GM19043 (cell line): ENCODE measurements around the gene QDPR.
"Not testable (repeated sequence)": the region's sequence is repeated elsewhere in the genome, so short reads cannot be mapped to it uniquely, and the experiment has no call there.

Source experiments
- ATAC-seq: cut with Tn5 transposase; IDR thresholded peaks from one replicate; pipeline ENCODE4 v1.9.1; 2021; ENCODE audit warnings: low read depth; ENCODE audit not compliant: unreplicated experiment

QDPR gene

GRCh38 chr4:17442477-17442876 lies 69.4 kb downstream of the QDPR start:
- not testable (repeated sequence) for ATAC-seq

DNA sequence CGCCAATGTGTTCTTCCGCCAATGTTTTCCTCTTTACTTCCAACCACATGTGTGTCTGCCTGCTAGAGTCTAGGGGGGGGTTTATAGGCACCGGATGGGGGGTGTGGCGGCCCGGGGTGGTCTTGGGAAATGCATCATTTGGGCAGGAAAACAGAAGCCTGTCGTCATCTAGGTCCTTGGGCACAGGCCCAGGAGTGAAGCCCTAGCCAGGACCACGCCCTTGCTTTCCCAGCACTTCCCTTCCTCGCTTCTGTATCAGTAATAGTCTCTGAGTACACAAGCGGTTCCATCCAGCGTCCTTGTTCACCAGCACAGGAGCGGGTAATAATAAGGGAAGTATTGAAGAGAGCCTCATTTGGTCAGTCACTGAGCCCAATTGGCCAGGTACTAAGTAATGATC lies 74.5 kb downstream of the QDPR start:
- no peak for ATAC-seq

DNA sequence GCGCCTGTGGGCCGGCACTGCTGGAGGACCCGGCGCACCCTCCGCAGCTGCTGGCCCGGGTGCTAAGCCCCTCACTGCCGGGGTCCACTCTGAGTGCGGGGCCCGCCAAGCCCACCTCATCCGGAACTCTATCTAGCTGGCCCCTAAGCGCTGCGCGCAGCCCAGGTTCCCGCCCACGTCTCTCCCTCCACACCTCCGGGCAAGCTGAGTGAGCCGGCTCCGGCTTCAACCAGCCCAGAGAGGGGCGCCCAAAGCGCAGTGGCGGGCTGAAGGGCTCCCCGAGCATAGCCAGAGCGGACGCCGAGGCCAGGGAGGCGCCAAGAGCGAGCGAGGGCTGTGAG lies 75.2 kb downstream of the QDPR start:
- ATAC-seq = no peak
